ENCODE results near the gene SLC4A5.

The SLC4A5 gene

DNA sequence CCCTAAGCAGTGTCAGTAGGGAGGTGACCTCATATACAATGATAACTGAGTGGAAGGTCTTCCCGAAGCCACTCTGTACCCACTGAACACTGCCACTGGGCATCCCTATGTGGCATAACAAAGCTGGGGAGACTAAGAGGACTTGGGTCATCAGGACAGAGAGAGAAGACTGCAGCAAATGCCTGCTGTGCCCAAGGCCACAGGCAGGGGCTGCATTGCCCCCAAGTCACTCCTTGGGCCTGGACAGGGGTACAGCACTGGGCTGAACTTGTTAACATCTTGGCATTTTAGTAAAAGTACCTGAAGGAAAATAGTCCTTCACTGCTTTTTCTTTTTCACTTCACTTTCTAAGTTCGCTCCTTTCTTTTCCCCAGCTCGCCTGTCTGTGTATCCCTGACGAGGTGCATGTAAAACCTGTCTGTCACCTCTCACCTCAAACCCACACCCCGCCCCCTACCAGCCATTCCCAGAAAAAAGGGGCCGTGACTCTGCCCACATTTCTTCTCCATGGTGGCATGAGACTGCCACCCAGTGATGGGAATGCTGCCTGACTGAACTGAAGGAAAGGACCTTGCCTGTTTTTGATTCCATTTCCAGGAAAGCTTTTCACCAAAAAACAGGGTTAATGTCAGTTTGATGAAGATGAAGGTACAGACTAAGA lies 81.9 kb downstream of the SLC4A5 start:
- H3K27me3 ChIP-seq (ENCODE audit: control insufficient read depth, insufficient read depth, low read length) = no peaks in the 10 kb centered on the region
- H3K4me1 ChIP-seq (ENCODE audit: control insufficient read depth, insufficient read depth, low read length) = peaks cover 2% of the 10 kb centered on the region
- no peaks in the 10 kb centered on the region for H3K36me3 ChIP-seq (ENCODE audit: control insufficient read depth, insufficient read depth, low read length)
- H3K4me3 ChIP-seq (ENCODE audit: low read depth, low read length) = no peak overlapping the region
- no peak overlapping the region for H3K9ac ChIP-seq (ENCODE audit: low read depth, low read length)
- H3K9me3 ChIP-seq (ENCODE audit: control insufficient read depth, insufficient read depth, low read length) = no peaks in the 10 kb centered on the region

GRCh38 chr2:74260495-74260894 lies 82.7 kb downstream of the SLC4A5 start:
- Histone ChIP-seq H3K4me3 (ENCODE audit: low read depth, low read length) (no peak overlapping the region), H3K27me3 (ENCODE audit: control insufficient read depth, insufficient read depth, low read length) (no peaks in the 10 kb centered on the region), H3K4me1 (ENCODE audit: control insufficient read depth, insufficient read depth, low read length) (peaks cover 2% of the 10 kb centered on the region), H3K36me3 (ENCODE audit: control insufficient read depth, insufficient read depth, low read length) (no peaks in the 10 kb centered on the region), H3K9ac (ENCODE audit: low read depth, low read length) (no peak overlapping the region), H3K9me3 (ENCODE audit: control insufficient read depth, insufficient read depth, low read length) (no peaks in the 10 kb centered on the region)

DNA sequence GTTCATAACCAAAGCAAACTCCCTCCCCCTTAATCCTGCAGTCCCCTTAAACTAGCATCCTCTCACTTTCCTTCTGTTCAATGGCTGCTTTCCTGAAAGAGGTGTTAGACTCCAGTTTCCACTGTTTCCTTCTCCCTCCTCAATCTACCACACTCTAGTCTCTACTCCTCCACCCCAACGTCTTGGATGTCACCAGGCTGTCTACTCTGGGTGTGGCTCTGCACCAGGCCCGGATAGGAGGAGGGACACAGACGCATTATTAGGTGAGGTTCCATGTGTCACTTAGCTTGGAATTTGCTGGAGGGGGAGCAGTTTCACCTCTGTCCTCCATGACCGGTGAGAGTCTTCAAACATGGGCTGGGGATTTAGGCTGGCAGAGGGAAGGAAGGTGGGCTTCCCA lies 83.5 kb downstream of the SLC4A5 start:
- Histone ChIP-seq H3K27me3 (ENCODE audit: control insufficient read depth, insufficient read depth, low read length) (no peaks in the 10 kb centered on the region), H3K4me1 (ENCODE audit: control insufficient read depth, insufficient read depth, low read length) (peaks cover 2% of the 10 kb centered on the region), H3K4me3 (ENCODE audit: low read depth, low read length) (no peak overlapping the region), H3K9me3 (ENCODE audit: control insufficient read depth, insufficient read depth, low read length) (no peaks in the 10 kb centered on the region), H3K9ac (ENCODE audit: low read depth, low read length) (no peak overlapping the region), H3K36me3 (ENCODE audit: control insufficient read depth, insufficient read depth, low read length) (no peaks in the 10 kb centered on the region)

DNA sequence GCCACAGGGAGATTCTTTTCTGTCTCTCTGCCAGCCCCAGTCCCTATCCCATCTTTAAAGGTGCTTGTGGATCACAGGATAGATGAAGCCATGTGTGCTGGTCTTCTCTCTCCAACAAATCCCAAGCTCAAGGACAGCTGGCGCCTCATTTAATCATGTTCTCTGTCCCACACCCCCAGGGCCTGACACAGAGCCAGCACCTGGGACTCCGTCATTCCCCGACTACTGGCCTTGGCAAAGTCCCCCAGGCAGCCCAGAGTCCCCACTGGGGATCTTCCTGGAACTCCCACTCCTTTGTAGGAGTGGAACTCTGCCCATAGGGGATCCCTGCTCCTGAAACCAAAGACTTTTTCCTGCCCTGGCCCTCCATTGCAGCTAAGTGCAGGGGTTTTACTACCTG lies 84.0 kb downstream of the SLC4A5 start:
- H3K9ac ChIP-seq (ENCODE audit: low read depth, low read length) = no peak overlapping the region
- no peaks in the 10 kb centered on the region for H3K36me3 ChIP-seq (ENCODE audit: control insufficient read depth, insufficient read depth, low read length)
- peaks cover 2% of the 10 kb centered on the region for H3K4me1 ChIP-seq (ENCODE audit: control insufficient read depth, insufficient read depth, low read length)
- H3K4me3 ChIP-seq (ENCODE audit: low read depth, low read length) = no peak overlapping the region
- H3K9me3 ChIP-seq (ENCODE audit: control insufficient read depth, insufficient read depth, low read length) = no peaks in the 10 kb centered on the region
- no peaks in the 10 kb centered on the region for H3K27me3 ChIP-seq (ENCODE audit: control insufficient read depth, insufficient read depth, low read length)

DNA sequence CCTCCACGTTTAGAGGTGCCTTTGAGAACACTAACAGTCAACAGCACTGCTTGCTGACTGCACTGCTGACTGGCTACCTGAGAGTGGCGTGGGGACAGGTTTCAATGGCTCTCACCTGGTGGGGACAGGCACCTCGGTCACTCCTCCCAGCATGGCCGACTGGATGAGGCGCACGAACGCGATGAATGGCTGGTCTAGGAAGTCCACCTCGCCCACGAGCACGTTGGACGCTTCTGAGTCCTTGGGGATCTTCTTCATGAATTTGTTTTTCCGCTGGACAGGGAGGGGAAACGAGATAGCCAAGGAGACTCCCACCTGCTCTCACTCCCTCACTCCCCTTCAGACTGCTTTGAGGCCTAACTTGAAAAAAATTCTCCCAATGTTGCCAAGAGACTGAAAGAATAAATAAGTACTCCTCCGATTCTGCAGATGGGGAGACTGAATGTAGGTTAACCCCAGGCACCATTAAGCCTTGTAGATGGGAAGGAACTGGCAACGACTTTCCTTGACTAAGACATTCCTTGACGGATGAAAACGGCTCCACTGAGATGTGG lies 87.5 kb downstream of the SLC4A5 start:
- Histone ChIP-seq H3K27me3 (ENCODE audit: control insufficient read depth, insufficient read depth, low read length) (no peaks in the 10 kb centered on the region), H3K9ac (ENCODE audit: low read depth, low read length) (no peak overlapping the region), H3K4me3 (ENCODE audit: low read depth, low read length) (no peak overlapping the region), H3K36me3 (ENCODE audit: control insufficient read depth, insufficient read depth, low read length) (no peaks in the 10 kb centered on the region), H3K4me1 (ENCODE audit: control insufficient read depth, insufficient read depth, low read length) (no peaks in the 10 kb centered on the region), H3K9me3 (ENCODE audit: control insufficient read depth, insufficient read depth, low read length) (no peaks in the 10 kb centered on the region)

DNA sequence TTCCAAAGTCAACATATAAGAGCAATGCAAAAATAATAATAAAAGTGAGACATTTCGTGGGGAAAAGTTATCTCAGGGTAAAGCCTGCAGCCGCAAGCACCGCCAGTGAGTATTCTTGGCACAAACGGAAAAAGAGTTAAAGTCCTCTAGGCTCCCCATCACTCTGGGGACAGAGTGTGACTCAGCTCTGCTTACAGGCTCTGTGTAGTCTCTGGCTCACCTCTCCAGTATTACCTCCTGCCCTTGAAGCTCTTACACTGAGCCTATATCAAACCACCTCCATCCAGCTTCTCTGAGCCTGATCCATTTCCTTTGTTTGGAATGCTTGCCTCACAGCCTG lies 89.3 kb downstream of the SLC4A5 start:
- no peaks in the 10 kb centered on the region for H3K27me3 ChIP-seq (ENCODE audit: control insufficient read depth, insufficient read depth, low read length)
- H3K36me3 ChIP-seq (ENCODE audit: control insufficient read depth, insufficient read depth, low read length) = no peaks in the 10 kb centered on the region
- H3K9ac ChIP-seq (ENCODE audit: low read depth, low read length) = no peak overlapping the region
- no peaks in the 10 kb centered on the region for H3K4me1 ChIP-seq (ENCODE audit: control insufficient read depth, insufficient read depth, low read length)
- H3K9me3 ChIP-seq (ENCODE audit: control insufficient read depth, insufficient read depth, low read length) = no peaks in the 10 kb centered on the region
- H3K4me3 ChIP-seq (ENCODE audit: low read depth, low read length) = no peak overlapping the region

DNA sequence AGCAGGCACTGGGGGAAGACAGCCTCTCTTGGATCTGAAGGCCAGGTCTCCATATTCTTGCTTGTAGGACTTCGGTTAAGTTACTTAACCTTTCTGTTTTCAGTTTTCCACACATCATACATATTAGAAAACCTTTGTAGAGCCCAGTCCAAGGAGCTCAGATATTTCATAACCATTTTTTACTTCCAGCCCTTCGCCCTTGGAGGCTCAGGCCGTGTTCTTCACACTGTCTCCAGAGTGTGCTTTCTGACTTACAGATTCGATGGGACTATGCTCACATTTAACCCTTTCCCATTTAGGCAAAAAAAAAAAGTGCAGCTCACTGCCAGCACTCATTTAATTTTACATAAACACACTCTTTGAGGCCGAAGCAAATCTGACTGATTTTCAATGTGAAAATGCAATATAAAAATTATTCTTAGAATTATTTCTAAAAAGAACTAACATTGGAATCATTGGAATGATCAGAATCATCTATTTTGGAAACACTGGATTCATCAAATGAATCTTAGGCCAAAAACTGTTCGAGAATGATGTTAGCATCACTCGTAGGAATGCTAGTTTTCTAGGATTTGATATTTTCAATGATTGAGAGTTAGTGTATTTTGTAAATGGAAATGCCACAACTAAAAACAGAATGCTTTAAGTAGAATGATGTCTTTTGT lies 89.8 kb downstream of the SLC4A5 start:
- Histone ChIP-seq H3K9ac (ENCODE audit: low read depth, low read length) (no peak overlapping the region), H3K36me3 (ENCODE audit: control insufficient read depth, insufficient read depth, low read length) (no peaks in the 10 kb centered on the region), H3K9me3 (ENCODE audit: control insufficient read depth, insufficient read depth, low read length) (no peaks in the 10 kb centered on the region), H3K27me3 (ENCODE audit: control insufficient read depth, insufficient read depth, low read length) (no peaks in the 10 kb centered on the region), H3K4me3 (ENCODE audit: low read depth, low read length) (no peak overlapping the region), H3K4me1 (ENCODE audit: control insufficient read depth, insufficient read depth, low read length) (no peaks in the 10 kb centered on the region)

DNA sequence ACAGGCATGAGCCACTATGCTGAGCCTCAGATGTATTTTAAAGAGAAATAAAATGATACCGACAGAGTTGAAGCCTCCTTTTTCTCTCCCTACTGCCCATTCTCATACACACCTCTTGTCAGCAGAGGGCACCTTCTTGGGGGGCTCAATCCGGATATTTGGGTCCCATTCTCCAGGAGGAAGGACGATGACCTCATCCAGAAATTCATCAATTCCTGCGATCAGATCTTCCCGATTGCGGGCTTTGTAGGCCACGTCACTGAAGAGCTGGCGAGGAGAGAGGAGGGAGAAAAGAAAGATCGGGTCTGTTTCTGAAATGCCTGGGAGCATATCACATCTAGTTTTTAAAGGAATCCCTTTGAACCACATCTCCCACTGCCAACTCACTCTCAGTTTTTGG lies 90.4 kb downstream of the SLC4A5 start:
- Histone ChIP-seq H3K27me3 (ENCODE audit: control insufficient read depth, insufficient read depth, low read length) (no peaks in the 10 kb centered on the region), H3K36me3 (ENCODE audit: control insufficient read depth, insufficient read depth, low read length) (no peaks in the 10 kb centered on the region), H3K9me3 (ENCODE audit: control insufficient read depth, insufficient read depth, low read length) (no peaks in the 10 kb centered on the region), H3K9ac (ENCODE audit: low read depth, low read length) (no peak overlapping the region), H3K4me3 (ENCODE audit: low read depth, low read length) (no peak overlapping the region), H3K4me1 (ENCODE audit: control insufficient read depth, insufficient read depth, low read length) (no peaks in the 10 kb centered on the region)

DNA sequence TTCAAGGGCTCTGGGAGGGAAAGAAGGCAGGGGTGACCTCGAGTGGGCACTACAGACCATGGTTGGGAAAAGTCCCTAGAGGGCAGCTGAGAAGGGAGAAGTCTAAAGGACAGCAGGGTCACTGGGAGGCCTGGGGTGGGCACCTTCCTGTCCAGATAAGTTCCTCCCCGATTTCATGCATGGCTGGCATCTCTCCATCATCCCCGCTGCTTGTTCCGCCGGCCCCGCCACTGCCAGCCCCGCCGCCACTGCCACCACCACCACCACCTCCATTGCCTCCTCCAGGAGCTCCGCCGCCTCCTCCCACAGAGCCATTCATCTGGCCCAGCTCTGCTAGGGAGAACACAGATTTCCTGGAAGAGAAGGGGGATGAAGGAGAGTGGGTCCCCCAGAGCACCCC lies 91.2 kb downstream of the SLC4A5 start:
- H3K27me3 ChIP-seq (ENCODE audit: control insufficient read depth, insufficient read depth, low read length) = no peaks in the 10 kb centered on the region
- H3K4me1 ChIP-seq (ENCODE audit: control insufficient read depth, insufficient read depth, low read length) = no peaks in the 10 kb centered on the region
- H3K9me3 ChIP-seq (ENCODE audit: control insufficient read depth, insufficient read depth, low read length) = no peaks in the 10 kb centered on the region
- H3K36me3 ChIP-seq (ENCODE audit: control insufficient read depth, insufficient read depth, low read length) = no peaks in the 10 kb centered on the region
- H3K9ac ChIP-seq (ENCODE audit: low read depth, low read length) = no peak overlapping the region
- H3K4me3 ChIP-seq (ENCODE audit: low read depth, low read length) = no peak overlapping the region

DNA sequence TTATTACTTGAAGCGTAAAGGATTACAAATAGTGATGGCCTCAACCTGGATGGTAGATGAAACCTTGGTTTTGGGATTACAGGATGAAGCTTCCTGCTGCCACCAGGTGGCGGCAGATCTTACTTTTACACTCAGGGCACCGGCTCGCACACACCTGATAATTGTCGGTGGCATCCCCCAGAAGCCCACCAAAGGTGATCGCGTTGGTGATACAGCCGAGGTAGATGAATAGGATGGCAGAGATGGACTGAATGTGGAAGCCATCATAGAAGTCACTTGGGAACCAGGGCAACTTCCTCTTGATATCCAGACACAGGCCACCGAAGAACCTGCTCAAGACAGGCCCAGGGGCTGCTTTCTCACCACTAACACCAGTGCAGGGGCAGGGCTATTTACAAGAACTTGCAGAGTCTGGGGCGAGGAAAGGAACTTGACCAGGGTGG lies 93.0 kb downstream of the SLC4A5 start:
- H3K4me3 ChIP-seq (ENCODE audit: low read depth, low read length) = no peak overlapping the region
- no peaks in the 10 kb centered on the region for H3K27me3 ChIP-seq (ENCODE audit: control insufficient read depth, insufficient read depth, low read length)
- no peaks in the 10 kb centered on the region for H3K4me1 ChIP-seq (ENCODE audit: control insufficient read depth, insufficient read depth, low read length)
- H3K9me3 ChIP-seq (ENCODE audit: control insufficient read depth, insufficient read depth, low read length) = no peaks in the 10 kb centered on the region
- no peak overlapping the region for H3K9ac ChIP-seq (ENCODE audit: low read depth, low read length)
- no peaks in the 10 kb centered on the region for H3K36me3 ChIP-seq (ENCODE audit: control insufficient read depth, insufficient read depth, low read length)

DNA sequence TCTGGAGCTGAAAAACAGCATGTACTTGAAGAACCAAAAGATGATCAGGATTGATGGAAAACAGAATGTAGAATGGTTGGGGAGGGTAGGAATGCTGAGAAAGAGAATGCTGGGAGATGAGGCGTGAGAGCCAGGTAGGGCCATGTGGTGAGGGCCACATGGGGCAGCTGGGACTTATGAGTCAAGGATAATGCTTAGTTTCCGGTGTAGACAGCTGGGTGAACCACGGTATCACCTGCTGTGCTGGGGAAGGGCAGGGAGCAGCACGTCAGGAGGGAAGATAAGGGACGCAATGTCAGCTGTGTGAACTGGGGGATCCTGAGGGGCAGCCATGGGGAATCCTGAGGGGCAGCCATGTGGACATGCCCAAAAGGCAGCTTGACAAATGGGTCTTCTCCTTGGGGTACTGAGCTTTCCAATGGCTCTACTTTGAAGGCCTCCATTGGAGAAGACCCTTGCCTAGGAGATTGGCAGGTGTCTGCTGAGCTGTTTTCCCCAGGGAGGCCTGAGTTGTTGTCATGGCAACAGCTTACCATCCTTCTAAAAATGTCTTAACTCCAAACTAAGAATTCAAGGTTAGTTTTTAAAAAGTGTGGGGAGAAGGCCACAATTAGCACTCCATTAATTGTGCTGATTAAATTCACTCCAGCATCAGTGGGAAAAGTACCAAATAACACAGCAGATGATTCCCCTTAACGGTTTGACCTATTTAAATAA lies 93.7 kb downstream of the SLC4A5 start:
- Histone ChIP-seq H3K27me3 (ENCODE audit: control insufficient read depth, insufficient read depth, low read length) (no peaks in the 10 kb centered on the region), H3K9ac (ENCODE audit: low read depth, low read length) (no peak overlapping the region), H3K9me3 (ENCODE audit: control insufficient read depth, insufficient read depth, low read length) (no peaks in the 10 kb centered on the region), H3K4me1 (ENCODE audit: control insufficient read depth, insufficient read depth, low read length) (no peaks in the 10 kb centered on the region), H3K36me3 (ENCODE audit: control insufficient read depth, insufficient read depth, low read length) (no peaks in the 10 kb centered on the region), H3K4me3 (ENCODE audit: low read depth, low read length) (no peak overlapping the region)

All from iPS-15b (cell line).